HT1080 (cell line): ENCODE measurements around the gene DUOX1. TPM values are rescaled to one million over a fixed set of nuclear protein-coding genes. Genes with fewer than 3 reads are reported as not detected.
"Not testable (repeated sequence)": the region's sequence is repeated elsewhere in the genome, so short reads cannot be mapped to it uniquely, and the experiment has no call there.

Experiments
- DNase-seq: peaks from one replicate; pipeline ENCODE4 v3.0.0-alpha.2; 2015; ENCODE audit warnings: low read depth
- polyA plus RNA-seq, 2 experiments: library from polyadenylated mRNA; depleted of rRNA; stranded (reverse); fragments of >200 nt; gene quantifications; 2 replicates each; pipeline ENCODE4 v1.2.3, GENCODE V29; 2015
- total RNA-seq: library from RNA; depleted of rRNA; stranded (reverse); fragments of >200 nt; shearing (Covaris generic); gene quantifications from 2 replicates; pipeline ENCODE4 v1.2.3, GENCODE V29; 2014; rRNA removed

The DUOX1 gene
- total RNA-seq: not detected in 2 replicates
- 0.01 TPM in 1 of 2 replicates, not detected in the other for polyA plus RNA-seq (2015; cell fraction: cytosol; rRNA removed)
- polyA plus RNA-seq (2015; cell fraction: nucleus; rRNA removed): 0.10 TPM in 1 of 2 replicates, not detected in the other

- no peak for DNase-seq
Observed at GRCh38 chr15:45129651-45130129, at the start of gene DUOX1, which contains the start of gene DUOXA1. TSS of gene DUOX1 (plus strand) at chr15:45129994. CDS start at chr15:45131967, 1,973 bp downstream. TSS of gene DUOXA1 (minus strand) at chr15:45129879. CDS start at chr15:45123014, 6,865 bp downstream.

GRCh38 chr15:45080593-45080992, 49.2 kb upstream of the DUOX1 start:
- DNase-seq: not testable (repeated sequence)

GRCh38 chr15:45082412-45082811, 47.4 kb upstream of the DUOX1 start:
- DNase-seq: not testable (repeated sequence)

- no peak for DNase-seq
Observed at GRCh38 chr15:45083223-45083622, 46.6 kb upstream of the DUOX1 start.

GRCh38 chr15:45084163-45084562, 45.6 kb upstream of the DUOX1 start:
- no peak for DNase-seq

- DNase-seq: no peak
Observed at GRCh38 chr15:45087513-45087912, 42.3 kb upstream of the DUOX1 start.

- DNase-seq: peak; percentile 71
Observed at GRCh38 chr15:45088801-45089711, 40.7 kb upstream of the DUOX1 start.

- no peak for DNase-seq
Observed at GRCh38 chr15:45089712-45090373, 40.0 kb upstream of the DUOX1 start.

- DNase-seq: peak; percentile 16
Observed at GRCh38 chr15:45091161-45091560, 38.6 kb upstream of the DUOX1 start.

GRCh38 chr15:45091576-45091975, 38.2 kb upstream of the DUOX1 start:
- DNase-seq: no peak

- DNase-seq: no peak
Observed at GRCh38 chr15:45093013-45093412, 36.8 kb upstream of the DUOX1 start.

- DNase-seq: no peak
Observed at GRCh38 chr15:45093622-45094357, 36.0 kb upstream of the DUOX1 start.

- no peak for DNase-seq
Observed at GRCh38 chr15:45094358-45094730, 35.5 kb upstream of the DUOX1 start.

- no peak for DNase-seq
Observed at GRCh38 chr15:45095661-45096060, 34.1 kb upstream of the DUOX1 start.

- DNase-seq: no peak
Observed at GRCh38 chr15:45097466-45097865, 32.3 kb upstream of the DUOX1 start.

GRCh38 chr15:45099549-45100165, 30.1 kb upstream of the DUOX1 start:
- DNase-seq: no peak

- DNase-seq: no peak
Observed at GRCh38 chr15:45100884-45101625, 28.7 kb upstream of the DUOX1 start.

GRCh38 chr15:45101749-45102148, 28.0 kb upstream of the DUOX1 start:
- no peak for DNase-seq

GRCh38 chr15:45102226-45102625, 27.6 kb upstream of the DUOX1 start:
- DNase-seq: no peak

GRCh38 chr15:45104170-45104569, 25.6 kb upstream of the DUOX1 start:
- not testable (repeated sequence) for DNase-seq
